GM12801 (cell line): Measurements from ENCODE around the gene NHERF1.

Experiments
- TF ChIP-seq, protein P1 (sequence below): IDR thresholded peaks from one replicate; pipeline ENCODE4 v1.5.1; 2011; ENCODE audit warnings: control low read depth; ENCODE audit not compliant: insufficient read length; ENCODE audit errors: extremely low read depth

The NHERF1 gene

DNA sequence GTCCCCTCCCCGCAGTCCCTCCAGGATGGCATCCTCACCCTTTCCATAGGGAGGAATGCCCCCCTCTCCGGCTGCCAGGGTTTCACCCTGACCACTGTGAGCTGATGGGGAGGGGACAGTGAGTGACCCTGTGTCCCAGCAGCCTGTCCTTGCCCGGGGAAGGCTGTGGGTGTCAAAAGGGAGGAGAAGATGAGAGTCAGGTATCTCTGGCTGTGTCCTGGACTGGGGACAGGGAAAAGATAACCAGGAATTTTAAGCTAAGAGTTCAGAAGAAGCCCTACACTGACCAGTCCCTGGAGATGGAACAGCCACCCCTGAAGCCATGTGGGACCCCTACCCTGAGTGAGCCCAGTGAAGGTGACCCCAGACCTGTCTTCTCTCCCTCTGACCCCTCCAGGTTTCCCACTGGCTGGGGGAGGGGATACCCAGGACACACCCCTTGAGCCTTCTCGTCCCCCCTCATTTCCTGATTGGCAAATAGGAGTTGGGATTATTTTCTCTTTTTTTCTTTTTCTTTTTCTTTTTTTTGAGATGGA, 16.4 kb downstream of the NHERF1 start:
- TF ChIP-seq, protein P1, sequence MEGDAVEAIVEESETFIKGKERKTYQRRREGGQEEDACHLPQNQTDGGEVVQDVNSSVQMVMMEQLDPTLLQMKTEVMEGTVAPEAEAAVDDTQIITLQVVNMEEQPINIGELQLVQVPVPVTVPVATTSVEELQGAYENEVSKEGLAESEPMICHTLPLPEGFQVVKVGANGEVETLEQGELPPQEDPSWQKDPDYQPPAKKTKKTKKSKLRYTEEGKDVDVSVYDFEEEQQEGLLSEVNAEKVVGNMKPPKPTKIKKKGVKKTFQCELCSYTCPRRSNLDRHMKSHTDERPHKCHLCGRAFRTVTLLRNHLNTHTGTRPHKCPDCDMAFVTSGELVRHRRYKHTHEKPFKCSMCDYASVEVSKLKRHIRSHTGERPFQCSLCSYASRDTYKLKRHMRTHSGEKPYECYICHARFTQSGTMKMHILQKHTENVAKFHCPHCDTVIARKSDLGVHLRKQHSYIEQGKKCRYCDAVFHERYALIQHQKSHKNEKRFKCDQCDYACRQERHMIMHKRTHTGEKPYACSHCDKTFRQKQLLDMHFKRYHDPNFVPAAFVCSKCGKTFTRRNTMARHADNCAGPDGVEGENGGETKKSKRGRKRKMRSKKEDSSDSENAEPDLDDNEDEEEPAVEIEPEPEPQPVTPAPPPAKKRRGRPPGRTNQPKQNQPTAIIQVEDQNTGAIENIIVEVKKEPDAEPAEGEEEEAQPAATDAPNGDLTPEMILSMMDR = no peak

DNA sequence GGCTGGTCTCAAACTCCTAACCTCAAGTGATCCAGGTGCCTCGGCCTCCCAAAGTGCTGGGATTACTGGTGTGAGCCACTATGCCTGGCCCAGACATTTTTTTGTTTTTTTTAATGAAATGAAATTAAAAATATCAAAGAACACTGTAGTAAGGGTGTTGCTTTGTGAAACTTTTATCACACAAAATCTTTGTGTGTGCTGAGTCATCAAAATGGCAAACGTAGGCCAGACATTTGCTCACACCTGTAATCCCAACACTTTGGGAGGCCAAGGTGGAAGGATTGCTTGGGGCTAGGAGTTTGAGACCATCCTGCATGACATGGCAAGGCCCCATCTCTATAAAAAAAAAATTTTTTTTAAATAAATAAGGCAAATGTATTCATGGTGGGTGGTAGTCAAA, 18.0 kb downstream of the NHERF1 start:
- TF ChIP-seq, protein P1 = no peak

DNA sequence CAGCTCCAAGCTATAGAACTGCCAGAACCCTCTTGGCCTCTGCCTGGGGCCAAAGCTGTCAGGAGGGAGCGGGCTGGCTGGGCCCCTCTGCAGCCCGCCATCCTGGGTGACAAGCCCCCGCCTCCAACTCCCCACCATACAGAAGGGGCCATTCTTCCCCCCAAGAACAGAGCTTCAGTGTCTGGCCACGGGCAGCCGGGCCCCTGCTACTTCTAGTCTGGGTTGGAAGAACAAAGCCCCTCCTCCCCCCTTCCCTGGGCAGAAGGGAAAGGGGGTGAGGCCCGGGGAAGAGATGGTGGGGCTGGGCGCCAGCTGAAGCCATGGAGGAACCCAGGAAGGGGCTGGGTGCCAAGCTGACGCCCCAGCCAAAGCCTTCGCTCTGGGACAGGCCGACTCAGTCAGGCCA, 18.7 kb downstream of the NHERF1 start:
- TF ChIP-seq, protein P1 = no peak

DNA sequence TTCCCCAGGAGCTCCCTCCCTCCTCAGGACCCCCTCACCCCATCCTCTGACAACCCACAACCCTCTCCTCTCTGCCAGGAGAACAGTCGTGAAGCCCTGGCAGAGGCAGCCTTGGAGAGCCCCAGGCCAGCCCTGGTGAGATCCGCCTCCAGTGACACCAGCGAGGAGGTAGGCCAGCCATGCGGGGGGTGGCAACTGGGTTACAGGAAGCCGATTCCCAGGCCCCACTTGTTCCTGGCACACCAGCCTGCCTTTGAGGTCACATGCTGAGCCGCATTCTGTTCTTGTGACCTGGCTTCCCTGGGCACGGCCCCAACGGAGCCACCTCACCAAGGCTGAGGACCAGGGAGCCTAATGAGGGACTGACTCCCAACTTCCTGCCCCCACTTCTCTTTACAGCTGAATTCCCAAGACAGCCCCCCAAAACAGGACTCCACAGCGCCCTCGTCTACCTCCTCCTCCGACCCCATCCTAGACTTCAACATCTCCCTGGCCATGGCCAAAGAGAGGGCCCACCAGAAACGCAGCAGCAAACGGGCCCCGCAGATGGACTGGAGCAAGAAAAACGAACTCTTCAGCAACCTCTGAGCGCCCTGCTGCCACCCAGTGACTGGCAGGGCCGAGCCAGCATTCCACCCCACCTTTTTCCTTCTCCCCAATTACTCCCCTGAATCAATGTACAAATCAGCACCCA, 19.8 kb downstream of the NHERF1 start:
- TF ChIP-seq, protein P1 = no peak

DNA sequence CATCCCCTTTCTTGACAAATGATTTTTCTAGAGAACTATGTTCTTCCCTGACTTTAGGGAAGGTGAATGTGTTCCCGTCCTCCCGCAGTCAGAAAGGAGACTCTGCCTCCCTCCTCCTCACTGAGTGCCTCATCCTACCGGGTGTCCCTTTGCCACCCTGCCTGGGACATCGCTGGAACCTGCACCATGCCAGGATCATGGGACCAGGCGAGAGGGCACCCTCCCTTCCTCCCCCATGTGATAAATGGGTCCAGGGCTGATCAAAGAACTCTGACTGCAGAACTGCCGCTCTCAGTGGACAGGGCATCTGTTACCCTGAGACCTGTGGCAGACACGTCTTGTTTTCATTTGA, 20.3 kb downstream of the NHERF1 start:
- TF ChIP-seq, protein P1 = no peak

DNA sequence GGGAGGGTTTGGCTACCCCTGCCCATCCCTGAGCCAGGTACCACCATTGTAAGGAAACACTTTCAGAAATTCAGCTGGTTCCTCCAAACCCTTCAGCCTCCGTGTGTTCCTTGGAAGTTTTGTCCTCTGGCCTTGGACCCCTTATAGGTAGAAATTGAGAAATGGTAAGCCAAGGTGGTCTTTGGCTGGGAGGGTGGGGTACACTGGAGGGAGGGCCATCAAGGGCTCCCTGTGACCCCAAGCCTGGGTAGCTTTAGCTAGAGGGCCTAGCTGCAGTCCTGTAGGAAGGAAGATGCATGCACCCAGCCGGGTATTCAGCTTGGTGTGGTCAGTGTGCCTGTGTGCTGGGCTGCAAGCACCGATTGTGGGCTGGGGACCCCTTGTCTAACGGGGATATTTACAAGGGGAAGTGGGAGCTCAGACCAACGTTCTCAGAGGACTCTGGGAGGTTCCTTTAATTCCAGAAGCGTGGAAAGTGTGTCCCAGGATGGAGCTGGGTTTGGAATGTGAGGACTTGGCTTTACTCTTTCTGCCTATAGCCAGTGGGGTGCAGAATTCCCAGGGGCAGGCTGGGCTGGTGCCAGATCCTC, 20.9 kb downstream of the NHERF1 start:
- TF ChIP-seq, protein P1 = no peak

DNA sequence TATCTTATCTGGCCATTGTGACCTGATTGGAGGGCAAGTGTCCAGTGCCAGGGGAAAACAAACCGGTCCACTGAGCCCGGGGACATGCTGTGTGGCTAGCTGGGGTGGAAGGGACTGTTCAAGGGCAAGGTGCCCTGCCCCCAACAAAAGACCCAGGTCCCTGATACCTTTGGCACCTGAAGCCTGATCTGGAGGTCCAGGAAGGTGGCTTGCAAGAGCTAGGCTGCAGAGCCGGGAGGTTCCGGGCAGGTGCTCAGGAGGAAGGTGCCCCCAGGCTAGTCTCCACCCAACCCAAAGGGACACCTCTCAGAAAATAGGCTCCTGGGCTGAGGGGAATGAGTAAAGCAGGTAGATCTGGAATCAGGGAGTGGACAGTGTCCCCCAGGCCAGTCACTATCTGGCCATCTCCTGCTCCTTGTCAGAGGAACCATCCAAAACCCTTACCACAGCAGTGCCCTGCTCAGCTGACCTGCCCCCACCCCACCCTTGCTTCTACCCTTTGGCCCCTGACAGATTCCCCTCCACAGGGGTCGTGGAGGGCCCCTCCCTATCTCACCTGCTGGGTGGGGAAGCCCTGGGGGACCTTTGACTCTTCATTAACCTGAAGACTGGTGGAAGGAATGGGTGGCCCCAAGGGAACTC, 21.5 kb downstream of the NHERF1 start:
- TF ChIP-seq, protein P1 = no peak
